ENCODE measurements around the gene TNIK. TPM values are rescaled to one million over a fixed set of nuclear protein-coding genes. Genes with fewer than 3 reads are reported as not detected.

Gene TNIK
- total and polyA plus RNA-seq, 2 experiments from 2014 or later, result 14.6 to 34.3 TPM

DNA sequence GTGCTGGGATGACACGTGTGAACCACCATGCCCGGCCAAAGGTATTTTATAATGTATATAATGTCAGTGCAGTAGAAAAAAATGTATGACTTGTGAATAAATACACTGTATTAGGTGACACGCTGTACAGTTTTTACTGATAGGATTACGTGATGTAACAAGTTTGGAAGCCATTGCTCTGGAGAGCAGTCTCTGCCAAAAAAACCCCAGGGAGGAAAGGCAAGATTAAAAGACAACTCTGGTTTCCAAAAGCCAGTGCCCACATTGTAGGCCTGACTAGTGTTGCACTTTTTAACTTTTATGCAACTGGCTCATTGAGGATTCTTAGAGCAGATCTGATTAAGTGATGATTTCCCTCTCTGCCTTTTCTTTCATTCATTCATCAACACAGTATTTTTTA, 371.7 kb downstream of the TNIK start:
- no peak overlapping the region for H3K4me2 ChIP-seq
- no peaks in the 10 kb centered on the region; the same call in 1 of the 2 replicates for H3K36me3 ChIP-seq (ENCODE audit: insufficient read depth)
- no peak for DNase-seq (ENCODE audit: low spot score)
- Mint-ChIP-seq H3K4me3 (no peak overlapping the region), H3K27ac (0 out of 2 replicates have a peak overlapping the region, but pooled peaks have one; percentile 39), H3K27me3 (ENCODE audit: insufficient read depth, low read depth, poor library complexity) (no peaks in the 10 kb centered on the region), H3K4me1 (peaks cover 4% of the 10 kb centered on the region; the same call in 2 of the 3 replicates), H3K36me3 (ENCODE audit: low read depth) (peaks cover 20% of the 10 kb centered on the region), H3K9me3 (no peaks in the 10 kb centered on the region)
- 0 out of 2 replicates have a peak, but pooled peaks cover 2% of the 10 kb centered on the region for H3K4me1 ChIP-seq (ENCODE audit: insufficient read depth)
- H3K4me3 ChIP-seq, result no peak overlapping the region
- H3K27ac ChIP-seq (ENCODE audit: low read depth), result no peak overlapping the region
- no peaks in the 10 kb centered on the region for H3K27me3 ChIP-seq (ENCODE audit: insufficient read depth)
- H3K79me2 ChIP-seq (replicated peaks; ENCODE audit: insufficient read depth), result no peaks in the 10 kb centered on the region
- H4K20me1 ChIP-seq (replicated peaks; ENCODE audit: insufficient read depth), result 0 out of 2 replicates have a peak, but pooled peaks cover 3% of the 10 kb centered on the region
- no peak for ATAC-seq
- no peak for TF ChIP-seq NANOG (IDR thresholded peaks at IDR 0.05; ENCODE audit: borderline replicate concordance)
- TF ChIP-seq ZNF331 (CRISPR knock-in tag; IDR thresholded peaks at IDR 0.05; ENCODE audit: low read depth), result no peak
- TF ChIP-seq STAT1 (IDR thresholded peaks at IDR 0.05; ENCODE audit: unreplicated experiment), result no peak
- TF ChIP-seq, protein P1, sequence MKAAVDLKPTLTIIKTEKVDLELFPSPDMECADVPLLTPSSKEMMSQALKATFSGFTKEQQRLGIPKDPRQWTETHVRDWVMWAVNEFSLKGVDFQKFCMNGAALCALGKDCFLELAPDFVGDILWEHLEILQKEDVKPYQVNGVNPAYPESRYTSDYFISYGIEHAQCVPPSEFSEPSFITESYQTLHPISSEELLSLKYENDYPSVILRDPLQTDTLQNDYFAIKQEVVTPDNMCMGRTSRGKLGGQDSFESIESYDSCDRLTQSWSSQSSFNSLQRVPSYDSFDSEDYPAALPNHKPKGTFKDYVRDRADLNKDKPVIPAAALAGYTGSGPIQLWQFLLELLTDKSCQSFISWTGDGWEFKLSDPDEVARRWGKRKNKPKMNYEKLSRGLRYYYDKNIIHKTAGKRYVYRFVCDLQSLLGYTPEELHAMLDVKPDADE (IDR thresholded peaks at IDR 0.05), result no peak
- TF ChIP-seq EZH2phosphoT487 (IDR thresholded peaks at IDR 0.05; ENCODE audit: unreplicated experiment), result no peak
- TF ChIP-seq EZH2 (IDR thresholded peaks at IDR 0.05; ENCODE audit: low read depth, unreplicated experiment), result no peak
- no peak for TF ChIP-seq JUNB (IDR thresholded peaks at IDR 0.05; ENCODE audit: unreplicated experiment)
- TF ChIP-seq ZNF114 (CRISPR knock-in tag; IDR thresholded peaks at IDR 0.05), result no peak
- TF ChIP-seq CREB1 (CRISPR knock-in tag; IDR thresholded peaks at IDR 0.05; ENCODE audit: low read depth), result no peak
- TF ChIP-seq, protein P2, sequence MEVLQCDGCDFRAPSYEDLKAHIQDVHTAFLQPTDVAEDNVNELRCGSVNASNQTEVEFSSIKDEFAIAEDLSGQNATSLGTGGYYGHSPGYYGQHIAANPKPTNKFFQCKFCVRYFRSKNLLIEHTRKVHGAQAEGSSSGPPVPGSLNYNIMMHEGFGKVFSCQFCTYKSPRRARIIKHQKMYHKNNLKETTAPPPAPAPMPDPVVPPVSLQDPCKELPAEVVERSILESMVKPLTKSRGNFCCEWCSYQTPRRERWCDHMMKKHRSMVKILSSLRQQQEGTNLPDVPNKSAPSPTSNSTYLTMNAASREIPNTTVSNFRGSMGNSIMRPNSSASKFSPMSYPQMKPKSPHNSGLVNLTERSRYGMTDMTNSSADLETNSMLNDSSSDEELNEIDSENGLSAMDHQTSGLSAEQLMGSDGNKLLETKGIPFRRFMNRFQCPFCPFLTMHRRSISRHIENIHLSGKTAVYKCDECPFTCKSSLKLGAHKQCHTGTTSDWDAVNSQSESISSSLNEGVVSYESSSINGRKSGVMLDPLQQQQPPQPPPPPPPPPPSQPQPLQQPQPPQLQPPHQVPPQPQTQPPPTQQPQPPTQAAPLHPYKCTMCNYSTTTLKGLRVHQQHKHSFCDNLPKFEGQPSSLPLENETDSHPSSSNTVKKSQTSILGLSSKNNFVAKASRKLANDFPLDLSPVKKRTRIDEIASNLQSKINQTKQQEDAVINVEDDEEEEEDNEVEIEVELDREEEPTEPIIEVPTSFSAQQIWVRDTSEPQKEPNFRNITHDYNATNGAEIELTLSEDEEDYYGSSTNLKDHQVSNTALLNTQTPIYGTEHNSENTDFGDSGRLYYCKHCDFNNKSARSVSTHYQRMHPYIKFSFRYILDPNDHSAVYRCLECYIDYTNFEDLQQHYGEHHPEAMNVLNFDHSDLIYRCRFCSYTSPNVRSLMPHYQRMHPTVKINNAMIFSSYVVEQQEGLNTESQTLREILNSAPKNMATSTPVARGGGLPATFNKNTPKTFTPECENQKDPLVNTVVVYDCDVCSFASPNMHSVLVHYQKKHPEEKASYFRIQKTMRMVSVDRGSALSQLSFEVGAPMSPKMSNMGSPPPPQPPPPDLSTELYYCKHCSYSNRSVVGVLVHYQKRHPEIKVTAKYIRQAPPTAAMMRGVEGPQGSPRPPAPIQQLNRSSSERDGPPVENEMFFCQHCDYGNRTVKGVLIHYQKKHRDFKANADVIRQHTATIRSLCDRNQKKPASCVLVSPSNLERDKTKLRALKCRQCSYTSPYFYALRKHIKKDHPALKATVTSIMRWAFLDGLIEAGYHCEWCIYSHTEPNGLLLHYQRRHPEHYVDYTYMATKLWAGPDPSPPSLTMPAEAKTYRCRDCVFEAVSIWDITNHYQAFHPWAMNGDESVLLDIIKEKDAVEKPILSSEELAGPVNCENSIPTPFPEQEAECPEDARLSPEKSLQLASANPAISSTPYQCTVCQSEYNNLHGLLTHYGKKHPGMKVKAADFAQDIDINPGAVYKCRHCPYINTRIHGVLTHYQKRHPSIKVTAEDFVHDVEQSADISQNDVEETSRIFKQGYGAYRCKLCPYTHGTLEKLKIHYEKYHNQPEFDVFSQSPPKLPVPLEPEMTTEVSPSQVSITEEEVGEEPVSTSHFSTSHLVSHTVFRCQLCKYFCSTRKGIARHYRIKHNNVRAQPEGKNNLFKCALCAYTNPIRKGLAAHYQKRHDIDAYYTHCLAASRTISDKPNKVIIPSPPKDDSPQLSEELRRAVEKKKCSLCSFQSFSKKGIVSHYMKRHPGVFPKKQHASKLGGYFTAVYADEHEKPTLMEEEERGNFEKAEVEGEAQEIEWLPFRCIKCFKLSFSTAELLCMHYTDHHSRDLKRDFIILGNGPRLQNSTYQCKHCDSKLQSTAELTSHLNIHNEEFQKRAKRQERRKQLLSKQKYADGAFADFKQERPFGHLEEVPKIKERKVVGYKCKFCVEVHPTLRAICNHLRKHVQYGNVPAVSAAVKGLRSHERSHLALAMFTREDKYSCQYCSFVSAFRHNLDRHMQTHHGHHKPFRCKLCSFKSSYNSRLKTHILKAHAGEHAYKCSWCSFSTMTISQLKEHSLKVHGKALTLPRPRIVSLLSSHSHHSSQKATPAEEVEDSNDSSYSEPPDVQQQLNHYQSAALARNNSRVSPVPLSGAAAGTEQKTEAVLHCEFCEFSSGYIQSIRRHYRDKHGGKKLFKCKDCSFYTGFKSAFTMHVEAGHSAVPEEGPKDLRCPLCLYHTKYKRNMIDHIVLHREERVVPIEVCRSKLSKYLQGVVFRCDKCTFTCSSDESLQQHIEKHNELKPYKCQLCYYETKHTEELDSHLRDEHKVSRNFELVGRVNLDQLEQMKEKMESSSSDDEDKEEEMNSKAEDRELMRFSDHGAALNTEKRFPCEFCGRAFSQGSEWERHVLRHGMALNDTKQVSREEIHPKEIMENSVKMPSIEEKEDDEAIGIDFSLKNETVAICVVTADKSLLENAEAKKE (CRISPR knock-in tag; IDR thresholded peaks at IDR 0.05), result no peak
- no peak for TF ChIP-seq POLR2AphosphoS5 (IDR thresholded peaks at IDR 0.05; ENCODE audit: low read depth)
- TF ChIP-seq, protein P3, sequence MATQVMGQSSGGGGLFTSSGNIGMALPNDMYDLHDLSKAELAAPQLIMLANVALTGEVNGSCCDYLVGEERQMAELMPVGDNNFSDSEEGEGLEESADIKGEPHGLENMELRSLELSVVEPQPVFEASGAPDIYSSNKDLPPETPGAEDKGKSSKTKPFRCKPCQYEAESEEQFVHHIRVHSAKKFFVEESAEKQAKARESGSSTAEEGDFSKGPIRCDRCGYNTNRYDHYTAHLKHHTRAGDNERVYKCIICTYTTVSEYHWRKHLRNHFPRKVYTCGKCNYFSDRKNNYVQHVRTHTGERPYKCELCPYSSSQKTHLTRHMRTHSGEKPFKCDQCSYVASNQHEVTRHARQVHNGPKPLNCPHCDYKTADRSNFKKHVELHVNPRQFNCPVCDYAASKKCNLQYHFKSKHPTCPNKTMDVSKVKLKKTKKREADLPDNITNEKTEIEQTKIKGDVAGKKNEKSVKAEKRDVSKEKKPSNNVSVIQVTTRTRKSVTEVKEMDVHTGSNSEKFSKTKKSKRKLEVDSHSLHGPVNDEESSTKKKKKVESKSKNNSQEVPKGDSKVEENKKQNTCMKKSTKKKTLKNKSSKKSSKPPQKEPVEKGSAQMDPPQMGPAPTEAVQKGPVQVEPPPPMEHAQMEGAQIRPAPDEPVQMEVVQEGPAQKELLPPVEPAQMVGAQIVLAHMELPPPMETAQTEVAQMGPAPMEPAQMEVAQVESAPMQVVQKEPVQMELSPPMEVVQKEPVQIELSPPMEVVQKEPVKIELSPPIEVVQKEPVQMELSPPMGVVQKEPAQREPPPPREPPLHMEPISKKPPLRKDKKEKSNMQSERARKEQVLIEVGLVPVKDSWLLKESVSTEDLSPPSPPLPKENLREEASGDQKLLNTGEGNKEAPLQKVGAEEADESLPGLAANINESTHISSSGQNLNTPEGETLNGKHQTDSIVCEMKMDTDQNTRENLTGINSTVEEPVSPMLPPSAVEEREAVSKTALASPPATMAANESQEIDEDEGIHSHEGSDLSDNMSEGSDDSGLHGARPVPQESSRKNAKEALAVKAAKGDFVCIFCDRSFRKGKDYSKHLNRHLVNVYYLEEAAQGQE (IDR thresholded peaks at IDR 0.05; ENCODE audit: unreplicated experiment), result no peak
- TF ChIP-seq, protein P4, sequence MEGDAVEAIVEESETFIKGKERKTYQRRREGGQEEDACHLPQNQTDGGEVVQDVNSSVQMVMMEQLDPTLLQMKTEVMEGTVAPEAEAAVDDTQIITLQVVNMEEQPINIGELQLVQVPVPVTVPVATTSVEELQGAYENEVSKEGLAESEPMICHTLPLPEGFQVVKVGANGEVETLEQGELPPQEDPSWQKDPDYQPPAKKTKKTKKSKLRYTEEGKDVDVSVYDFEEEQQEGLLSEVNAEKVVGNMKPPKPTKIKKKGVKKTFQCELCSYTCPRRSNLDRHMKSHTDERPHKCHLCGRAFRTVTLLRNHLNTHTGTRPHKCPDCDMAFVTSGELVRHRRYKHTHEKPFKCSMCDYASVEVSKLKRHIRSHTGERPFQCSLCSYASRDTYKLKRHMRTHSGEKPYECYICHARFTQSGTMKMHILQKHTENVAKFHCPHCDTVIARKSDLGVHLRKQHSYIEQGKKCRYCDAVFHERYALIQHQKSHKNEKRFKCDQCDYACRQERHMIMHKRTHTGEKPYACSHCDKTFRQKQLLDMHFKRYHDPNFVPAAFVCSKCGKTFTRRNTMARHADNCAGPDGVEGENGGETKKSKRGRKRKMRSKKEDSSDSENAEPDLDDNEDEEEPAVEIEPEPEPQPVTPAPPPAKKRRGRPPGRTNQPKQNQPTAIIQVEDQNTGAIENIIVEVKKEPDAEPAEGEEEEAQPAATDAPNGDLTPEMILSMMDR (conservative IDR thresholded peaks at IDR 0.05; ENCODE audit: low read depth in 2 of 2), result no peak
- H3F3A ChIP-seq (replicated peaks; ENCODE audit: low read depth), result no peaks in the 10 kb centered on the region
- no peak overlapping the region for H2AFZ ChIP-seq
- no peaks in the 10 kb centered on the region for H3K9me2 ChIP-seq (ENCODE audit: insufficient read depth)
